Parathyroid adenoma (tissue), 2 donors: Measurements from ENCODE around the gene SAP30.

ENCODE experiments used
- H2AFZ ChIP-seq: fragments of 300-600 bp; sonication (generic); one replicate; pipeline ENCODE4 v1.7.0; 2017; ENCODE audit warnings: antibody characterized with exemption, mild to moderate bottlenecking
- H3K27ac ChIP-seq: fragments of 300-600 bp; sonication (generic); one replicate; pipeline ENCODE4 v1.7.0; 2017
- H3K27me3 ChIP-seq: fragments of 300-600 bp; sonication (generic); one replicate; pipeline ENCODE4 v1.7.0; 2017; ENCODE audit warnings: low read length; ENCODE audit not compliant: control insufficient read depth, insufficient read depth
- H3K36me3 ChIP-seq: fragments of 300-600 bp; sonication (generic); one replicate; pipeline ENCODE4 v1.7.0; 2017; ENCODE audit warnings: low read length; ENCODE audit not compliant: control insufficient read depth, insufficient read depth
- H3K4me1 ChIP-seq: fragments of 300-600 bp; sonication (generic); one replicate; pipeline ENCODE4 v1.7.0; 2017; ENCODE audit warnings: control low read depth
- H3K4me2 ChIP-seq: fragments of 300-600 bp; sonication (generic); one replicate; pipeline ENCODE4 v1.7.0; 2017; ENCODE audit warnings: low read length
- H3K4me3 ChIP-seq: fragments of 300-600 bp; sonication (generic); one replicate; pipeline ENCODE4 v1.7.0; 2017; ENCODE audit warnings: low read depth, low read length
- H3K79me2 ChIP-seq: fragments of 300-600 bp; sonication (generic); one replicate; pipeline ENCODE4 v1.7.0; 2017; ENCODE audit warnings: control low read depth
- H3K9ac ChIP-seq: fragments of 300-600 bp; sonication (generic); one replicate; pipeline ENCODE4 v1.7.0; 2017; ENCODE audit warnings: mild to moderate bottlenecking
- H3K9me3 ChIP-seq: fragments of 300-600 bp; sonication (generic); one replicate; pipeline ENCODE4 v1.7.0; 2017; ENCODE audit warnings: low read length; ENCODE audit not compliant: control insufficient read depth
- TF ChIP-seq, protein P1 (sequence below): fragments of 300-600 bp; sonication (generic); IDR thresholded peaks from one replicate; pipeline ENCODE4 v1.7.0; 2017; ENCODE audit warnings: antibody characterized with exemption, mild to moderate bottlenecking
- donor health status: primary hyperparathyroidism.

Gene SAP30

GRCh38 chr4:173371292-173372192 lies 788 bp downstream of the SAP30 start:
- Histone ChIP-seq H2AFZ (peak overlapping the region; percentile 87), H3K4me3 (peak overlapping the region; percentile 73), H3K4me1 (no peaks in the 10 kb centered on the region), H3K27me3 (no peaks in the 10 kb centered on the region), H3K9ac (no peak overlapping the region), H3K9me3 (no peaks in the 10 kb centered on the region), H3K79me2 (no peaks in the 10 kb centered on the region), H3K27ac (peak overlapping the region; percentile 76), H3K4me2 (peak overlapping the region; percentile 98), H3K36me3 (no peaks in the 10 kb centered on the region)
- TF ChIP-seq, protein P1, sequence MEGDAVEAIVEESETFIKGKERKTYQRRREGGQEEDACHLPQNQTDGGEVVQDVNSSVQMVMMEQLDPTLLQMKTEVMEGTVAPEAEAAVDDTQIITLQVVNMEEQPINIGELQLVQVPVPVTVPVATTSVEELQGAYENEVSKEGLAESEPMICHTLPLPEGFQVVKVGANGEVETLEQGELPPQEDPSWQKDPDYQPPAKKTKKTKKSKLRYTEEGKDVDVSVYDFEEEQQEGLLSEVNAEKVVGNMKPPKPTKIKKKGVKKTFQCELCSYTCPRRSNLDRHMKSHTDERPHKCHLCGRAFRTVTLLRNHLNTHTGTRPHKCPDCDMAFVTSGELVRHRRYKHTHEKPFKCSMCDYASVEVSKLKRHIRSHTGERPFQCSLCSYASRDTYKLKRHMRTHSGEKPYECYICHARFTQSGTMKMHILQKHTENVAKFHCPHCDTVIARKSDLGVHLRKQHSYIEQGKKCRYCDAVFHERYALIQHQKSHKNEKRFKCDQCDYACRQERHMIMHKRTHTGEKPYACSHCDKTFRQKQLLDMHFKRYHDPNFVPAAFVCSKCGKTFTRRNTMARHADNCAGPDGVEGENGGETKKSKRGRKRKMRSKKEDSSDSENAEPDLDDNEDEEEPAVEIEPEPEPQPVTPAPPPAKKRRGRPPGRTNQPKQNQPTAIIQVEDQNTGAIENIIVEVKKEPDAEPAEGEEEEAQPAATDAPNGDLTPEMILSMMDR: no peak

DNA sequence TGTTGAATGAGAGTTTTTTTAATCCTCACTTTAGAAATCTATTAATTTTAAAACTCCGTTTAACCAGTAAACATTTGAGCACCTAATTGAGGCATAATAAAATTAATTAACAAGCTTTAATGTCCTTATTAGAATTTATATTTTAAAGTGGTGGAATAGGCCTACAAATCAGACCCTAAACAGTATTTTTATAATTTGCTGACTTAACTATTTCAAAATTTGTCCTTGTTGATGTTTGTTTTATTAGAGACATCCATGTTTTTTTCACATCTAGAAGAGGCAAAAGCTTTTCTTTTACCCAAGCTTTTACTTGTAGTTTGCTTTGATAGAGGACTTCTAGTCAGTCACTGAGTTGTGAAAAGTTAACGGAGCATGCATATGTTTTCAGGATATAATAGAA lies 3.8 kb downstream of the SAP30 start:
- no peaks in the 10 kb centered on the region for H3K36me3 ChIP-seq
- H3K27me3 ChIP-seq: no peaks in the 10 kb centered on the region
- no peak overlapping the region for H3K9ac ChIP-seq
- H3K4me1 ChIP-seq: no peaks in the 10 kb centered on the region
- H3K27ac ChIP-seq: no peak overlapping the region
- H2AFZ ChIP-seq: no peak overlapping the region
- H3K79me2 ChIP-seq: no peaks in the 10 kb centered on the region
- no peaks in the 10 kb centered on the region for H3K9me3 ChIP-seq
- H3K4me2 ChIP-seq: no peak overlapping the region
- no peak overlapping the region for H3K4me3 ChIP-seq
- TF ChIP-seq, protein P1: no peak

- TF ChIP-seq, protein P1: no peak
- Histone ChIP-seq H3K4me3 (no peak overlapping the region), H3K9me3 (no peaks in the 10 kb centered on the region), H3K79me2 (no peaks in the 10 kb centered on the region), H3K27ac (no peak overlapping the region), H2AFZ (no peak overlapping the region), H3K4me1 (no peaks in the 10 kb centered on the region), H3K36me3 (no peaks in the 10 kb centered on the region), H3K27me3 (no peaks in the 10 kb centered on the region), H3K4me2 (no peak overlapping the region), H3K9ac (no peak overlapping the region)
These were observed 9.2 kb downstream of the SAP30 start for GRCh38 chr4:173379929-173380328.

GRCh38 chr4:173380987-173381386 lies 10.2 kb downstream of the SAP30 start:
- no peak overlapping the region for H3K4me2 ChIP-seq
- no peak overlapping the region for H3K4me3 ChIP-seq
- H3K36me3 ChIP-seq: no peaks in the 10 kb centered on the region

More at GRCh38 chr4:173380987-173381386, 10.2 kb downstream of the SAP30 start:
- TF ChIP-seq, protein P1: no peak
- Histone ChIP-seq H3K9ac (no peak overlapping the region), H2AFZ (no peak overlapping the region), H3K79me2 (no peaks in the 10 kb centered on the region), H3K4me1 (no peaks in the 10 kb centered on the region), H3K27me3 (no peaks in the 10 kb centered on the region), H3K9me3 (no peaks in the 10 kb centered on the region), H3K27ac (no peak overlapping the region)
